ENCODE measurements around the gene LRRC56. TPM values are rescaled to one million over a fixed set of nuclear protein-coding genes. Genes with fewer than 3 reads are reported as not detected.
A peak's percentile ranks its signal among the peaks of the same experiment; 100 is the strongest.

The LRRC56 gene
- total and polyA plus RNA-seq, 2 of the 13 experiments (the other 11 are each of a cell fraction or from before 2014, with no cell fraction given): 0.11 to 0.29 TPM

- TF ChIP-seq ZNF552 (CRISPR knock-in tag; IDR thresholded peaks at IDR 0.05; ENCODE audit: borderline replicate concordance) (0 out of 2 replicates have a peak, but pooled peaks have one; percentile 27), SALL2 (CRISPR knock-in tag; IDR thresholded peaks at IDR 0.05) (peak; percentile 64; the same call in 1 of the 2 replicates), BORCS8-MEF2B (CRISPR knock-in tag; IDR thresholded peaks at IDR 0.05) (peak; percentile 46; the same call in 1 of the 2 replicates), ZGPAT (CRISPR knock-in tag; IDR thresholded peaks at IDR 0.05) (peak; percentile 73), MXD3 (CRISPR knock-in tag; IDR thresholded peaks at IDR 0.05) (no peak), ZNF614 (CRISPR knock-in tag; IDR thresholded peaks at IDR 0.05; ENCODE audit: borderline replicate concordance) (0 out of 2 replicates have a peak, but pooled peaks have one; percentile 19), ZNF574 (CRISPR knock-in tag; IDR thresholded peaks at IDR 0.05) (peak; percentile 39; the same call in 1 of the 2 replicates), SATB2 (CRISPR knock-in tag; IDR thresholded peaks at IDR 0.05) (no peak), ZNF782 (CRISPR knock-in tag; IDR thresholded peaks at IDR 0.05; ENCODE audit: borderline replicate concordance) (0 out of 2 replicates have a peak, but pooled peaks have one; percentile 49), CENPBD1 (CRISPR knock-in tag; IDR thresholded peaks at IDR 0.05; ENCODE audit: borderline replicate concordance, low read depth) (no peak), ZSCAN30 (CRISPR knock-in tag; IDR thresholded peaks at IDR 0.05) (no peak), ZBTB7A (CRISPR knock-in tag; IDR thresholded peaks at IDR 0.05) (peak; percentile 87), ZNF577 (CRISPR knock-in tag; IDR thresholded peaks at IDR 0.05; ENCODE audit: borderline replicate concordance, low read depth) (no peak), ZNF691 (CRISPR knock-in tag; IDR thresholded peaks at IDR 0.05; ENCODE audit: borderline replicate concordance, low read depth) (peak; percentile 57; the same call in 1 of the 2 replicates), ZNF3 (CRISPR knock-in tag; IDR thresholded peaks at IDR 0.05) (no peak), HOXD1 (CRISPR knock-in tag; IDR thresholded peaks at IDR 0.05) (peak; percentile 56; the same call in 1 of the 2 replicates), ZNF883 (CRISPR knock-in tag; IDR thresholded peaks at IDR 0.05; ENCODE audit: not compliant biosample characterization) (peak; percentile 83), ZNF512B (CRISPR knock-in tag; IDR thresholded peaks at IDR 0.05; ENCODE audit: borderline replicate concordance) (no peak), KMT2B (CRISPR knock-in tag; IDR thresholded peaks at IDR 0.05) (no peak)
Observed at GRCh38 chr11:560305-561147, 23.2 kb downstream of the LRRC56 start, which contains the start of the genes LMNTD2 and RASSF7 (continued).
